HG02943 (cell line): ENCODE measurements around the gene CKLF.
"Not testable (repeated sequence)": the region's sequence is repeated elsewhere in the genome, so short reads cannot be mapped to it uniquely, and the experiment has no call there.

Source experiments
- ATAC-seq: cut with Tn5 transposase; IDR thresholded peaks from one replicate; pipeline ENCODE4 v1.9.1; 2021; ENCODE audit warnings: mild to moderate bottlenecking, low read depth, moderate library complexity; ENCODE audit not compliant: unreplicated experiment

CKLF gene

DNA sequence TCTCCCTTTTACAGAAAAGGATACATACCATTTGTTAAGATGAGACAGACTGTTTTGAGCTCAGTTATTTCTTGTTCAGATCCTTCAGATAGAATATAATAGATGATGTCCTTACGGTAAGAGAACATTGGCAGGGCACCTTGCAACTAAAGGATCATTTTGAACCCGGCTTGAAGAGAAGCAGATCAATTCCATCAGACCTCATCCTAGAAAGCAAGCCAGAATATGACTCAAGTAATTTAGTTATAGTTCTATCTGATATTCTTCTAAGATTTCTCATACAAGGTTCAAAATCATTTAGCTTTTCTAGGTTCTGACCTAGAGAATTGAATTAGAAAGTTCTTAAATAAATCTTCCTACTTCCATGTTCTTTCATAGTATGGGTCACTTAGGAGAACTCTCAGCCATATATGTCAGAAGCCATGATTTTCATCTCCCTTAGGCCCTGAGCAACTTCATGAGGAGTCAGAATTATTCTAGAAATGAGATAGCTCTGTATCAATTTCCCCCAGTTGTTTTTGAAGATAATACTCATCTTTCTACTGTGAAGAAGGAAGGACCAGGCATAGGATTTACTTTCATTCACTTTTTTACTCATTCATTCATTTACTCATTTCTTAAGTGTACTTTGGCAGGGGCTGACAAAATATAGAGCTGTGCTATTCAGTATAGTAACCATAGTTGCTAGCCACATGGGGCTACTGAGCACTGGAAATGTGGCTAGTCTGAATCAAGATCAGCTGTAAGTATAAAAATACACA is 11.4 kb downstream of the CKLF start:
- no peak for ATAC-seq

DNA sequence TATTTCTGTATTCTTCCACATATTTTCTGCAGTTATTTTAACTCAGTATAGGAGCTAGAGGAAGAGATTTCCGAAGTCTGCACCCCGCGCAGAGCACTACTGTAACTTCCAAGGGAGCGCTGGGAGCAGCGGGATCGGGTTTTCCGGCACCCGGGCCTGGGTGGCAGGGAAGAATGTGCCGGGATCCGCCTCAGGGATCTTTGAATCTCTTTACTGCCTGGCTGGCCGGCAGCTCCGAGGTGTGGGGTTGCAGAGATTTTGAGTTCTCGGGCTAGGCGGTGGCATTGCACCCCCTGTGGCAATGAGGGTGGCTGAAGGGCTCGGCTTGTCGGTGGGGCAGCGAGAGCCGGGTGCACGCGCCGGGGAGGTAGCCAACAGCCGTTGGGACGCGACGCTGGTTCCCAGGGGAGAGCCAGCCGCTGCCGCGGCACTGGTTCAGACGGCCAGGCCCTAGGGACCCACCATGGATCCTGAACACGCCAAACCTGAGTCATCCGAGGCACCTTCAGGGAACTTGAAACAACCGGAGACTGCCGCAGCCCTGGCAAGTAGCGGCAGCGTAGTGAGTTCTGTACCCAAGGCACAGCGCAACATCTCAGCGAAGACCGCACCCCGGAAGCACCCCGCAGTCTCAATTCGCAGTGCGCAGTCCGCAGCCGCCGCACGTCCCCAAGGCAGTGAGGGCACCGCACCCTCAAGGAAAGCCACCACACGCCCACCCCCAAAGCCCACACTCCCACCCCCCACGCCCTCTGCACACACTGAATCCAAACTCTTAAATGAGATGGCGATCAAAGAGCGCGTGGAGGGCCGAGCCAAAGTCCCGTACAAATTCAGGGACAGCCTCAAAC is 13.9 kb downstream of the CKLF start, which contains the start of gene CMTM1:
Gene CMTM1 (plus strand): TSS at position 389 of the 851 bp plus-strand sequence. CDS start 75 bp downstream, at position 464.
- ATAC-seq: no peak

DNA sequence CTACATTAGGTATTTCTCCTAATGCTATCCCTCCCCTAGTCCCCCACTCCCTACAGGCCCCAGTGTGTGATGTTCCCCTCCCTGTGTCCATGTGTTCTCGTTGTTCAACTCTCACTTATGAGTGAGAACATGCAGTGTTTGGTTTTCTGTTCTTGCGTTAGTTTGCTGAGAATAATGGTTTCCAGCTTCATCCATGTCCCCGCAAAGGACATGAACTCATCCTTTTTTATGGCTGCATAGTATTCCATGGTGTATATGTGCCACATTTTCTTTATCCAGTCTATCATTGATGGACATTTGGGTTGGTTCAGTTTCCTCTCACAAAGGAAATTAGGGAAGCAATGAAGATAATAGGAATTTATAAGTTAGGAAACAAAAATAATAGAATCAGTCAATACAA is 14.9 kb downstream of the CKLF start:
- ATAC-seq: not testable (repeated sequence)

DNA sequence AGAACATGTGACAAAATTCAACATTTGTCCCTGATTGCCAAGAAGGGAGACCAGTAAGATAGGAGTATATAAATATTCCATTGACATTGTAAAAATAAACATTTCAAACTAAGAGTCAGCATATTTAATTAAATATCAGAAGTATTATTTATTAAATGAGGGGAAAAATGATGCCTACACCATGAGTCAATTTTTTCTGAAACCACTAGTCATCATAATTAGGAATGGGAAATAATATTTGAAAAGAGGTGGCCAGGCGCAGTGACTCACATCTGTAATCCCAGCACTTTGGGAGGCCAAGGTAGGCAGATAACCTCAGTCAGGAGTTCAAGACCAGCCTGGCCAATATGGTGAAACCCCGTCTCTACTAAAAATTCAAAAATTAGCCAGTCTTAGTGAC is 16.0 kb downstream of the CKLF start:
- no peak for ATAC-seq

DNA sequence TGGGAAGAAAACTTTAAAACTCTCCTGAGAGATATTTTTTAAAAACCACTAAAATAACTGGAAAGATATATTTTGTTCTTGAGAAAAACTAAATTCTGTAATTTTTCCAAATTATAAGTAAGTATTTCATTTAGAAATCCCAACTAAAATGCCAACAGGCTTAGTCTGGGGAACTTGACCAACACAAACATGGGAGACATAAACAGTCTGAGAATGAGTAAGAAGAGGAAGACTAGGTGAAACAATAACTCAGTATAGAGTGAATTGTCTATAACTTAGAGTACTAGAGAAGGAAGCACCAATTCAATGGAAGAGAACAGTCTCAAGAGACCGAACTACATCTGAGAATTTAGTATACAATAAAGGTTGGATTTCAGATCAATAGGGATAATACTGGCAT is 16.8 kb downstream of the CKLF start:
- ATAC-seq: no peak

DNA sequence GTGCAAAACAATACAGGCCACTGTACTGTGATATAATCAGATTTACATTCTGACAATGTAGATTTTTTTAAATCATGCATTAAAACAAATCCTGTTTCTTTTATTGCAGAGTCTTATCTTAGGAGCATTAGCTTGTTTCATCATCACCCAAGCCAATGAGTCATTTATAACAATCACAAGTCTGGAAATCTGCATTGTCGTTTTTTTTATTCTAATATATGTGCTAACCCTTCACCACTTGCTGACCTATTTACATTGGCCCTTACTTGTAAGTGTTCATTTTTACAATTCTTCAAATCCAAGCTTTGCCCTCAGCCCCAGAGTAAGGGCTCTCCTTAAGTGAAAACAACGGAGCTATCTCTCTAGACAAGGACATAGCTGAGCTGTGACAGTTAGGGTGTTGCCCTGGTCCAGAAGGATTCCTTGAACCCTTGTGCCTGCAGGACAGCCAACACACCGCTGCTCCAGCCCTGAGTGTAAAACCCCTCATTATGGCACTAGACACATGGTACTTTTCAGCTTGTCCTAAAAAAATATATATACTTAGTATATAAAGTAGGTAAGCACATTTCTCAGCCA is 17.5 kb downstream of the CKLF start:
- no peak for ATAC-seq

DNA sequence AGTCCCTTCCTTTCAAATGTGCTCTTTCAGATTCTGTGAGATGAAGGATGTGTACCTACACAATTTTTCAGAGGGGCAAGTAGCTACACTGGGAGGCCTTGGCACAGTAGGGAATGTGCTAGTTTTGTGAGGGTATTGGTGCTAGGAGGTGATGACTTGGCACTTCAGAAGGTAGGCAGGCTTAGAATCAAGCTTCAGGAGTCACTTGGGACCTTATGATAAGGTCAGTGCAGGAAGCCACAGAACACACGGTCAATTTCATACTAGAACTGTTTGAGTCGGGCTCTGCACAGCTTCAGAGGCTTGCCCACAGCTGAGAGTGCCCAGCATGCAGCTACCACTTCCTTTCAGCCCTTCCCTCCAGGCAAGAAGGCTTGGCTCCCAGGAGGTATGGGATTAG is 20.0 kb downstream of the CKLF start:
- no peak for ATAC-seq

DNA sequence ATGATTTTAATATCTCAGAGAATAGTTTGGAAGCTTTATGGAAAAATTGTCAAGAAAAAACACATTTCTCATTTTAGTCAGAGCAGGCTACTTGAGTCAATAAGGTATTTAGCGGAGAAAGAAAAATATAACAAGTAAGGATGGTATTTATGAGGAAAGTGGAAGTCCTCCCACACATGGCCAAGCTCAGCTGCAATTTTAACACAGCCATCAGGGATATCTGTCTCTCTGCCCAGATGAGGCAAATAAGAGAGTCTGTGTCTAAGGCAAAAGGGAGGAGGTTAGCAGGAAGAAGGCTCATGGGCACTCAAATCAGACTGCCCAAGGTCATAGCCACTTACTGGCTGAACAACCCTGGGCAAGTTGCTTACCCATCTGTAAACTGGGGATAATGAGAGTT is 21.7 kb downstream of the CKLF start:
- no peak for ATAC-seq

DNA sequence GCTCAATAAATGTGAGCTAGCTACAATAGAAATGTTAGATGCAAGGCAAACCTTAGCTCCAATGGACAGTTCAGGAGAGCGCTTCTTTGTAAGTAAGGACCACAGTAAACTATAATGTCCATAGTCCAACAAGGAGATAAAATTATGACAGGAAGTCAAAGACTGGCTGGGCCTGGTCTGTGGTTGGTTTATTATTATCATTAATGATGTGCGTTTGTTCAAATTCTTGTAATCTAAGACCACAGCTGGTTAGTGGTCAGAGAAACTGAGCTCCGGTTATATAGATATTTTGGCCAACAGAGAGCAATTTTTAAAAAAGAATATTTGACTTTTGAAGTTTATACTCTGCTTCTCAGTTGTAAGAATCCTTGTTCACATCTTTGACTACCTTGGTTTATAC is 22.2 kb downstream of the CKLF start:
- no peak for ATAC-seq

DNA sequence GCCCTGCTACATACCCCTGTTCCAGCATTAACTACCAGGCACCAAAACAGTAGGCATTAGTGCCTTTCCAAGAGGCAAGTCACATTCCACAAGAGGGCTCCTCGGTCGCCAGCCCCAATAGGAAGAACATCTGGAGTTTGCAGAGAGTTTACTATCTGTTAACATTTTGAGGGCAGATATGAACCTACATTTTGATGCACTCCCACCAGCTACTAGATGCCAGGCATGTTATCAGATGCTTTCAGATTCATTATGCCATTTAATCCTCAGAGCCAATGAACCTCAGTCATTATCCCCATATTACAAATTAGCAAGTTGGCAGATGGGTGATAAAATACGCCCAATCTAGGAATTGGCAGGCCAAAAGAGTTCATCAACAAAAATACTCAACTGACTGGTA is 22.7 kb downstream of the CKLF start:
- no peak for ATAC-seq

DNA sequence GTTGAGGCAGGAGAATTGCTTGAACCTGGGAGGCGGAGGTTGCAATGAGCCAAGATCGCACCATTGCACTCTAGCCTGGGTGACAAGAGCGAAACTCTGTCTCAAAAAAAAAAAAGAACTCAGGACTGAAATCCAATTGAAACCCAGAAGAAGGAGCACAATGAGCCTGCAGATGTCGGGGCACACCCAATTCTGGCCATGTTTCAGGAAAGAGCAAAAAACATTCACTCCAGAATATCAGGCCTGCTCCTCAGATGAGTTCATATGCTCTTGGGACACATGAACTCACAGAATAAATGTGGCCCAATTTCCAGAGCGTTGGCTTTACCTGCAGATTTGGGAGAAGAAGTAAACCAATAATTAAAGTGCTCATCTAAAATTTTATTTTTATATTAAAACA is 23.9 kb downstream of the CKLF start:
- ATAC-seq: no peak

DNA sequence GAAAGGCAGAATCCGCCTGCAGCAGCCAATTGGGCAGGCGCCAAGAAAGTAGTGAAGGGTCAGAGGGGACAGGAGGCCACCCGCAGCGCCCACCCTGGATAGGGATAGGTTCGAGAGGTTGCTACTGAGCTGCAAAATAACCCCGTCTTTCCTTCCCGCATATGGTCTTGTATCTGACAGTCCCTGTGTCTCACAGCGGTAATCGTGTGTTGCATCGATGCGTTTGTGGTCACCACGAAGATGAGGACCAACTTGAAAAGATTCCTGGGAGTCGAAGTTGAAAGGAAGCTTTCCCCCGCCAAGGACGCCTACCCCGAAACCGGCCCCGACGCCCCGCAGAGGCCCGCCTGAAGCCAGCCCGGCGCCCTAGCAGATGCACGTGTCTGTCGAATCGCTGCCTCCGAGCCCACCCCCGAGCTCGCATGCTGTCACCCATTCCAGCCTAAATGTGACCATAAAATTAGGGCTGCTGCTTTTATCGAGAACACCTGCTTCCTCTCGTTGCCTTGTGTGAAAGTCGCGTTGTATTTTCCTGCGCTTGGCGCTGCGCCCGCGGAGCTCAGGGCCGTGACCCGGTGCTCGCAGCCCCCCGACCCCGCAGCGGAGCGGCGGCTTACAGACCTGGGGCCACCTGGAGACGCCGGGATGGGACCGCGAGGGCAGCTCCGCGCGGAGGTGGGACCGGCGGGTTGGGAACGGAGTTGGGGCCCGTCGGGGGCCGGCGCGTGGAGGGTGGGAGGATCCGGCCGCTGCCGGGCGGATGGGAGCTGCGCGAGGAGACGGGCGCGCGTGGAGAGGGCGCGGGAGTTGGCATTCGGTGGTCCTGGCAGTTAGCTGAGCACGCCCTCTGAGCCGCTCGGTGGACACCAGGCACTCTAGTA is 26.5 kb downstream of the CKLF start, which contains the start of gene CMTM2:
Gene CMTM2 (plus strand): TSS at position 813 of the 881 bp plus-strand sequence. CDS start 145 bp downstream, outside the sequence.
- ATAC-seq: no peak

DNA sequence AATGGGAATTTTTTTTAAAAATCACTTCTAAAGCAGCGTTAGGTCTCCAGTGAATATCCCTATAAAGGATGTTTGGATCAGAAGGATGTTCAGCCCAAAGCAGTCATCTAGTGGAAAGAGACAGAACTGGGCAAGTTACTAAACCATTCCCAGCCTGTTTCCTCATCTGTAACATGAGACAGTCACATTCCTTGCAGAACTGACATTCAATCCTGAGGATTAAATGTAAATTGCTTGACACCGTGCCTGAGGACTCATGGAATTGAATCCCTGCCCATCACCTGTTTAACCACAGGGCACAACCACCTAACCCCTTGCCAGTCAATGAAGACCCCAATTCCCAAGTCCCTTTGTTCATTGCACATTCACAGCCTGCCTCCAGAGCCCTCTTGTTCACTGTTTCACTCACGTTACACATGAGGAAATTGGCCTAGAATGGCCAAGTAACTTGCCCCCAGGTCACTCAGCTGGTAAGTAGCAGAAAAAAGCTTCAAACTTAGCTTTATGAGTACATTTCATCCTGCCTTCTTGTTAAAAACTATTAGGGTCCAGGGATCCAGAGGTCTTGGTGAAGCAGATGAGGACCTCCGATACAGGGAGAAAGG is 28.3 kb downstream of the CKLF start:
- ATAC-seq: no peak

DNA sequence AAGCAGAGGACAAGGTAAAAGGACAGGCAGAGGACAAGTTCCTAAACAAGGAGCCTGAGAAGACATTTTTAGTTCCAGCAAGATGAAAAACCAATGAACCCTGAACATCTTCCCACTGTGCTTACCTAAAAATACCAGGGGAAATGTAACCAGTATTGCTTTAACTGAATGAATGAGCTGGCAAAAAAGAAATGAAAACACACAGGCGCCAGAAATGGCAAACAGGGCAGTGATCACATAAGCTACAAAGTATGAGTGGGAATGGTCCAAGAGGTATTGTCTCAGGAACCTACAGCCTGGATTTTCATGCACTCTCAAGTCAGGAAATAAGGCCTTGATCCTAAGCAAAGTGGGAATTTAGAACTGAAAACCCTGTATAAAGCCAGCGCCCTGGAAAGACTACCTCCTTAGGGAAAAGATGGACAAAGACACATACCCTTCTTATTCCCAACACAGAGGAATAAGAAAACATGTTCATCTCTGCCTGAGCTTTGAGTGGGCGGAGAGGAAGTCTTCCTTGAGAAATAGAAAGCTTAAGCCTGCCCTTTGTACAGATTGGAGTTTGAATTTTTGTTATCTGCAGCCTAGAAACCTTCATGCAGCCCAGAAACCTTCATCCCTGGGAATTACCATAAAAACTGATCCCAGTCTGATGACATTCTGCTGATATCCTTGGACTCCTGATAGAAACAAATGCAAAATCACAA is 29.0 kb downstream of the CKLF start:
- ATAC-seq: no peak

DNA sequence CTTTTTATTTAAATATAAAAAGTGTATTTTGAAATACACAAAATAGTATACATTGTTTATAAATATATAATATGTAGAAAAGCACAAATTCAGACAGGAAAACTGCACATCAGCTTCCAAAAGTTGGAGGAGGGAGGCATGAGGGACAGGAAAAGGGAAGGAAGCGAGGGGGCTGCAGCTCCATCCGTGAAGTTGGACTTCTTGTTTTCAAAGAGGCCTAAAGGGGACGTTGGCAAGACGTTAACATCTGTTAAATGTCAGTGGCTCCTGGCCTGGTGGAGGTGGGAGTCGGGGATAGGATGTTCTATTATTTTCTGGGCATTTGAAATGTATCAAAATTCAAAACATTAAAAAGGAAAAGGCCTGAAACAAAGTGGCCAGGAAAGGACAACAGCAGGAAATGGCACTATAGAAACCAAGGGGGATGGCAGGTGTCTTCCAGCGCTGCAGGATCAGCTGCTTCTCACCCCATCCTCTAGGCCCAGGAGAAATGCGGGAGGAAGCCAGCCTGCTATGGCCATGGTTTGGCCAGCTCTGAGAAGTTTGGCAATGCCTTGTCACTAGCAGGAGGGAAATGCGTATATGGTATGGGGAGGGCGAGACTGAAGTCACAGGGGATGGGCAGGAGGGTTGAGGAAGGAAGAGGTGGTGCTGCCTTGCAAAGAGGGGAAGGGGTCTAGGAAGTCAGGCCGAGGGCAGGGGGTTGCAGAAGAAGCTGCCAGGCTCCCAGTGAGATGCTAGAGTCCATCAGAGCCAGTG is 33.3 kb downstream of the CKLF start:
- no peak for ATAC-seq

DNA sequence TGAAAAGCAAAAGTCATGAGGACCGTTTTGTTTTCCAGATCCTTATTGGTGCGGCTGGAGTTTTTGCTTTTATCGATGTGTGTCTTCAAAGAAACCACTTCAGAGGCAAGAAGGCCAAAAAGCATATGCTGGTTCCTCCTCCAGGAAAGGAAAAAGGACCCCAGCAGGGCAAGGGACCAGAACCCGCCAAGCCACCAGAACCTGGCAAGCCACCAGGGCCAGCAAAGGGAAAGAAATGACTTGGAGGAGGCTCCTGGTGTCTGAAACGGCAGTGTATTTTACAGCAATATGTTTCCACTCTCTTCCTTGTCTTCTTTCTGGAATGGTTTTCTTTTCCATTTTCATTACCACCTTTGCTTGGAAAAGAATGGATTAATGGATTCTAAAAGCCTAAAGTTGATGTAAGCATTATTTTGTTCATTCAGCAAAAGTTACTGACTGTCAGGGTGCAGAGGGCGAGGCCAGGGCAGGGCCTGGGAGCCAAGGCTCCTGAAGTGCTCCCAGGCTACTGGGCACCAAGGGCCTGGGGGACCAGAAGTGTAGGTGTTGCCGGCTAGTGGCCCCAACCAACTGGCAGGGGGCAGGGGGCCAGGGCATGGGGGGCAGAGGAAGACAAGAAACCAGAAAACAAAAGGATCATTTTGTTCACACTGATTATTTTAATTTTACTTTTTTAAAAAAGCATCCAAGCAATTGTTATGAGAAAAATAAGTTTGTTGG is 35.7 kb downstream of the CKLF start:
- ATAC-seq: no peak

DNA sequence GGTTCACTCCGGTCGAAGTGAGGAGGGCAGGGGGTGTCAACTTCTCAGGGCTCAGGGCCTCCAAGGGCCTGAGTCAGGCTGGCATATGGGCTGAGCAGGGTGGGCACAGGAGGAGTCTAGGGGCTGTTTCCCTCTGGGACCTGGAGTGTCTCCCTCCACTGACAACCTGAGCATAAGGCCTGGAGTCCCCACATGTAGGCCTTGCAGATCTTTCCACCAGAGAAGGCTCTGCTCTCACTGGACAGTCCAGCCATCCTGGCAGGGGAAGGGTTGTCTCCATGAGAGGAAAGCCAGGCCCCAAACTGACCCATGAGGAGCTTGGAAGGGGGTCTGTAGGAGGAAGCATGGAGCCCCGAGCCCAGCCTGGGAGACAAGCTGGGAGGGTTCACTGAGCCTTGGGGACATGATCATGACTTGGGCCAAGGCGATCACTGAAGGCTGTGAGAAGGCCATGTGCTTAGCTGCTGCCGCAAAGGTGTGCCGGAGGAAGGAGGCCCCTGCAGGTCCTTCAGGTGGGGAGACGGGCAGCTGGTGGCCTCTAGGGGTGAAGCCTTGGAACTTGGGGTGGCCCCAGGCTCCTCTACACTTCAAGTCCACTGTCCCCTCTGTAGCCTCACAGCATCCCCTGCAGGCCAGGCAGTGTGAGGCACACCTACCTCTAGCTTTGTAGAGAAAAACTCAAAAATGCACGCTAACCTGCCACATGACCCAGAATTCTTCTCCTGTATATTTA is 36.8 kb downstream of the CKLF start:
- ATAC-seq: no peak
